Loucy (cell line): ENCODE results near the gene BPHL.

Experiments used
- H2AFZ ChIP-seq: fragments of 200-600 bp; sonication (generic); 2 replicates; pipeline ENCODE4 v1.6.0; 2016; ENCODE audit warnings: antibody characterized with exemption, mild to moderate bottlenecking, low read length, moderate library complexity
- H3F3A ChIP-seq: fragments of 200-600 bp; 2 replicates; pipeline ENCODE4 v1.6.0; 2016; ENCODE audit warnings: antibody characterized with exemption, low read depth, mild to moderate bottlenecking
- H3K27me3 ChIP-seq: fragments of 200-600 bp; sonication (generic); 2 replicates; pipeline ENCODE4 v1.6.1; 2014; ENCODE audit warnings: low read length, mild to moderate bottlenecking; ENCODE audit not compliant: insufficient read depth, poor library complexity, severe bottlenecking
- H3K36me3 ChIP-seq: fragments of 200-600 bp; sonication (generic); 2 replicates; pipeline ENCODE4 v1.6.1; 2016; ENCODE audit warnings: low read length; ENCODE audit not compliant: insufficient read depth
- H3K4me1 ChIP-seq: fragments of 200-600 bp; sonication (generic); 2 replicates; pipeline ENCODE4 v1.5.1; 2014; ENCODE audit warnings: low read length, mild to moderate bottlenecking; ENCODE audit not compliant: insufficient read depth, poor library complexity, severe bottlenecking
- H3K4me2 ChIP-seq: fragments of 200-600 bp; sonication (generic); 2 replicates; pipeline ENCODE4 v1.6.0; 2014; ENCODE audit warnings: antibody characterized with exemption, low read length, low read depth, mild to moderate bottlenecking; ENCODE audit not compliant: poor library complexity, severe bottlenecking
- H3K4me3 ChIP-seq: fragments of 200-600 bp; sonication (generic); 2 replicates; pipeline ENCODE4 v1.5.1; 2014; ENCODE audit warnings: low read length, mild to moderate bottlenecking, mixed read lengths; ENCODE audit not compliant: poor library complexity, severe bottlenecking
- H3K79me2 ChIP-seq: fragments of 200-600 bp; sonication (generic); 2 replicates; pipeline ENCODE4 v1.6.1; 2014; ENCODE audit warnings: low read length; ENCODE audit not compliant: insufficient read depth
- H3K9ac ChIP-seq: fragments of 200-600 bp; sonication (generic); 2 replicates; pipeline ENCODE4 v1.6.0; 2014; ENCODE audit warnings: mild to moderate bottlenecking, low read depth, low read length, moderate library complexity; ENCODE audit not compliant: poor library complexity, severe bottlenecking
- H3K9me2 ChIP-seq: fragments of 200-600 bp; sonication (generic); replicated peaks from 2 replicates; pipeline ENCODE4 v1.6.1; 2016; ENCODE audit warnings: low read depth, low read length, mixed read lengths
- H3K9me3 ChIP-seq: fragments of 200-600 bp; sonication (generic); 2 replicates; pipeline ENCODE4 v1.6.1; 2014; ENCODE audit warnings: mild to moderate bottlenecking, antibody characterized with exemption, low read length, low read depth; ENCODE audit not compliant: insufficient read depth
- H4K20me1 ChIP-seq: fragments of 200-600 bp; sonication (generic); 2 replicates; pipeline ENCODE4 v1.6.0; 2014; ENCODE audit warnings: antibody characterized with exemption, low read length, mild to moderate bottlenecking; ENCODE audit not compliant: insufficient read depth, poor library complexity, severe bottlenecking
- EZH2phosphoT487 ChIP-seq: fragments of 200-600 bp; IDR thresholded peaks from 2 replicates; pipeline ENCODE4 v1.6.1; 2018; ENCODE audit warnings: antibody characterized with exemption, mild to moderate bottlenecking, moderate library complexity, borderline replicate concordance
- TF ChIP-seq, protein P1 (sequence below): fragments of 200-600 bp; sonication (generic); conservative IDR thresholded peaks from 2 replicates; pipeline ENCODE4 v1.5.1; 2014; ENCODE audit warnings: mild to moderate bottlenecking, antibody characterized with exemption, low read length

BPHL gene

DNA sequence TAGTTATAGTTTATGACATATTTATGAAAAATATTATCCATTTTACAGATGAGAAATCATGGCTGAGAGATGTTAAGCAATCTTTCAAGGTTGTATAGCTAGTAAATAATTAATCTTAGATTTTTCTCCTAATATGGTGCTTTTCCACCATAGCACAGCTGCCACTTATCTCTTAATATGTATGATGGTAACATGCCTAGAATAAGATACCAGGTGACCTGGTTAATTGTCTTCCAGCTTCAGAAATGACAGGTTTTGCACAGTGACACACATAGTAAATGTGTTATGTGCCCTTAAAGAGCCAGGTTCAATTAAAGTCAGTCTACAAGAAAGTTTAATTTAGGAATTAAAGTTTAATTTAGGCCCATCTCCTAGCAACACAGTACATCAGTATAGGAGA lies 24.0 kb downstream of the BPHL start:
- Histone ChIP-seq H3K9me3 (no peaks in the 10 kb centered on the region), H3K9ac (no peak overlapping the region), H2AFZ (no peak overlapping the region), H3K9me2 (no peaks in the 10 kb centered on the region), H3K4me2 (no peak overlapping the region), H3K4me1 (no peaks in the 10 kb centered on the region), H3K27me3 (no peaks in the 10 kb centered on the region), H4K20me1 (no peaks in the 10 kb centered on the region), H3K79me2 (no peaks in the 10 kb centered on the region), H3K36me3 (no peaks in the 10 kb centered on the region), H3F3A (no peaks in the 10 kb centered on the region), H3K4me3 (no peak overlapping the region)
- TF ChIP-seq, protein P1, sequence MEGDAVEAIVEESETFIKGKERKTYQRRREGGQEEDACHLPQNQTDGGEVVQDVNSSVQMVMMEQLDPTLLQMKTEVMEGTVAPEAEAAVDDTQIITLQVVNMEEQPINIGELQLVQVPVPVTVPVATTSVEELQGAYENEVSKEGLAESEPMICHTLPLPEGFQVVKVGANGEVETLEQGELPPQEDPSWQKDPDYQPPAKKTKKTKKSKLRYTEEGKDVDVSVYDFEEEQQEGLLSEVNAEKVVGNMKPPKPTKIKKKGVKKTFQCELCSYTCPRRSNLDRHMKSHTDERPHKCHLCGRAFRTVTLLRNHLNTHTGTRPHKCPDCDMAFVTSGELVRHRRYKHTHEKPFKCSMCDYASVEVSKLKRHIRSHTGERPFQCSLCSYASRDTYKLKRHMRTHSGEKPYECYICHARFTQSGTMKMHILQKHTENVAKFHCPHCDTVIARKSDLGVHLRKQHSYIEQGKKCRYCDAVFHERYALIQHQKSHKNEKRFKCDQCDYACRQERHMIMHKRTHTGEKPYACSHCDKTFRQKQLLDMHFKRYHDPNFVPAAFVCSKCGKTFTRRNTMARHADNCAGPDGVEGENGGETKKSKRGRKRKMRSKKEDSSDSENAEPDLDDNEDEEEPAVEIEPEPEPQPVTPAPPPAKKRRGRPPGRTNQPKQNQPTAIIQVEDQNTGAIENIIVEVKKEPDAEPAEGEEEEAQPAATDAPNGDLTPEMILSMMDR = no peak
- no peak for TF ChIP-seq EZH2phosphoT487

DNA sequence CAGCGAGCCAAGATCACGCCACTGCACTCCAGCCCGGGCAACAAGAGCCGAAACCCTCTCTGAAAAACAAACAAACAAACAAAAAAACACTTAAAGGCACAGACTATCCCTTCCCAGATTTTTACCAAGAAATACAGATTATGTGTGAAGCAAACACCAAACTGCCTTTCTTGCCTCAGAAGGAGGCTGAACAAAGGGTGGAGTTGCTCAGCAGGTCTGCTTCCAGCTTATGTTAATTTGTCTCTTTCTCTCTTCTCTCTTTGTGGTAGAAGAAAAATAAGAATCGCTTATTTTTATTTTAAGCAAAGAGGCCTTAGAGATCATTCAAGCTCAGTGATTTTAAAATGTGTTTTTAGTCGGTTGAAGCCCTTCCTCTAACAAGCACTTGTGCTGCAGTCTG lies 24.6 kb downstream of the BPHL start:
- H3K79me2 ChIP-seq = no peaks in the 10 kb centered on the region
- no peaks in the 10 kb centered on the region for H3K9me3 ChIP-seq
- TF ChIP-seq EZH2phosphoT487 = no peak
- TF ChIP-seq, protein P1 = no peak
- no peaks in the 10 kb centered on the region for H3K27me3 ChIP-seq
- no peaks in the 10 kb centered on the region for H3K36me3 ChIP-seq
- no peaks in the 10 kb centered on the region for H4K20me1 ChIP-seq
- H3F3A ChIP-seq = no peaks in the 10 kb centered on the region
- no peak overlapping the region for H3K4me3 ChIP-seq
- no peaks in the 10 kb centered on the region for H3K9me2 ChIP-seq
- H3K9ac ChIP-seq = no peak overlapping the region
- H2AFZ ChIP-seq = no peak overlapping the region
- H3K4me2 ChIP-seq = no peak overlapping the region
- H3K4me1 ChIP-seq = no peaks in the 10 kb centered on the region

DNA sequence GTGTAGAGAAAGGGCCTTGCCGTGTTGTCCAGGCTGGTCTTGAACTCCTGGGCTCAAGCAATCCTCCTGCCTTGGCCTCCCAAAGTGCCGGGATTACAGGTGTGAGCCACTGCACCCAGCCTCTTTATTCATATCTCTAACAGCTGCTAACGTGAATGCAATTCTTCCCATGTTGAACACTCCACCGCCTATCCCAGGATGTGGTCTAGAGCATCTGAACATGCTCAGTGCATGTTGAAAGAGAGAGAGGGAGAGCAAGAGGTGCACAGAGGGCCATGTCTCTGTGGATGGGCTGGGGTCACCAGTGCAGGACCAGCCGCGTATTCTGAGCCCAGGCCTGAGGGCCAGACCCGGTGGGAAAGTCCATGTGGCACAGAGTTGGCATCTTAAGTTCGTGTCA lies 26.1 kb downstream of the BPHL start:
- H3F3A ChIP-seq = no peaks in the 10 kb centered on the region
- no peaks in the 10 kb centered on the region for H3K27me3 ChIP-seq
- H3K4me3 ChIP-seq = no peak overlapping the region
- H3K4me2 ChIP-seq = no peak overlapping the region
- TF ChIP-seq, protein P1 = no peak
- no peak for TF ChIP-seq EZH2phosphoT487
- H3K9me3 ChIP-seq = no peaks in the 10 kb centered on the region
- no peaks in the 10 kb centered on the region for H4K20me1 ChIP-seq
- no peaks in the 10 kb centered on the region for H3K4me1 ChIP-seq
- H3K9ac ChIP-seq = no peak overlapping the region
- no peaks in the 10 kb centered on the region for H3K36me3 ChIP-seq
- H3K79me2 ChIP-seq = no peaks in the 10 kb centered on the region
- H2AFZ ChIP-seq = no peak overlapping the region
- no peaks in the 10 kb centered on the region for H3K9me2 ChIP-seq
